Right atrium auricular region (tissue), 2 donors: ENCODE results near the gene PLCL1. TPM values are rescaled to one million over a fixed set of nuclear protein-coding genes. Genes with fewer than 3 reads are reported as not detected.

Source experiments
- DNase-seq: peaks from one replicate; pipeline ENCODE4 v3.0.0-alpha.2; 2019; ENCODE audit warnings: low spot score
- H3K27ac ChIP-seq, 2 donors: fragments of 200-600 bp; sonication (generic); 1 replicate in 1 of 2; 2 replicates in 1 of 2; pipeline ENCODE4 v1.5.1; 2016 to 2019
- H3K27me3 ChIP-seq, 2 donors: fragments of 200-600 bp; sonication (generic); one replicate each; pipeline versions ENCODE4 v1.5.1 to v1.6.0; 2017 to 2019
- H3K36me3 ChIP-seq: fragments of 200-600 bp; sonication (generic); one replicate; pipeline ENCODE4 v1.5.1; 2016
- H3K4me1 ChIP-seq, 2 donors: fragments of 200-600 bp; sonication (generic); one replicate each; pipeline versions ENCODE4 v1.5.1 to v1.6.0; 2017 to 2019
- H3K4me3 ChIP-seq, 2 donors: fragments of 200-600 bp; sonication (generic); 1 replicate in 1 of 2; 2 replicates in 1 of 2; pipeline ENCODE4 v1.5.1; 2017 to 2019; ENCODE audit warnings: mild to moderate bottlenecking in 1 of 2, moderate library complexity in 1 of 2
- H3K9me3 ChIP-seq, 2 donors: fragments of 200-600 bp; sonication (generic); one replicate each; pipeline ENCODE4 v1.5.1; 2019
- CTCF ChIP-seq, 2 donors: fragments of 200-600 bp; sonication (generic); IDR thresholded peaks; one replicate each; pipeline ENCODE4 v1.5.1; 2019; ENCODE audit warnings: antibody characterized with exemption in 2 of 2
- total RNA-seq, 2 donors: library from RNA; depleted of rRNA; stranded (reverse); fragments of >200 nt; gene quantifications; one replicate each; pipeline ENCODE4 v1.1.0, GENCODE V29; 2016

Gene PLCL1
- total RNA-seq, 2 donors from 2014 or later, result 26.8 to 32.0 TPM

- TF ChIP-seq CTCF (IDR thresholded peaks at IDR 0.05), result no peak
- H3K4me1 ChIP-seq, result peaks cover 0 to 42% of the 10 kb centered on the region in 2 donors
- no peak for DNase-seq
- no peaks in the 10 kb centered on the region for H3K9me3 ChIP-seq
- H3K36me3 ChIP-seq, result no peaks in the 10 kb centered on the region
- H3K27me3 ChIP-seq, result no peaks in the 10 kb centered on the region
- peak overlapping the region in 1 of 2 donors; percentile 1 for H3K27ac ChIP-seq
- no peak overlapping the region for H3K4me3 ChIP-seq
Observed at GRCh38 chr2:198116756-198117155, 312.4 kb downstream of the PLCL1 start.

GRCh38 chr2:198117406-198118041, 313.1 kb downstream of the PLCL1 start:
- no peak for TF ChIP-seq CTCF (IDR thresholded peaks at IDR 0.05)
- Histone ChIP-seq H3K4me3 (no peak overlapping the region), H3K27me3 (no peaks in the 10 kb centered on the region), H3K36me3 (no peaks in the 10 kb centered on the region), H3K27ac (peak overlapping the region in 1 of 2 donors; percentile 1), H3K4me1 (peaks cover 0 to 37% of the 10 kb centered on the region in 2 donors), H3K9me3 (no peaks in the 10 kb centered on the region)
- DNase-seq, result no peak

- H3K27ac ChIP-seq, result no peak overlapping the region
- no peaks in the 10 kb centered on the region for H3K4me1 ChIP-seq
- peak; percentile 48 to 77 for TF ChIP-seq CTCF (IDR thresholded peaks at IDR 0.05)
- no peaks in the 10 kb centered on the region for H3K9me3 ChIP-seq
- no peaks in the 10 kb centered on the region for H3K27me3 ChIP-seq
- H3K36me3 ChIP-seq, result no peaks in the 10 kb centered on the region
- DNase-seq, result no peak
- no peak overlapping the region for H3K4me3 ChIP-seq
Observed at GRCh38 chr2:198127627-198128026, 323.2 kb downstream of the PLCL1 start.

GRCh38 chr2:198129609-198130008, 325.2 kb downstream of the PLCL1 start:
- TF ChIP-seq CTCF (IDR thresholded peaks at IDR 0.05), result no peak
- H3K27ac ChIP-seq, result no peak overlapping the region

GRCh38 chr2:198134293-198134955, 330.0 kb downstream of the PLCL1 start:
- TF ChIP-seq CTCF (IDR thresholded peaks at IDR 0.05), result no peak
- H3K4me3 ChIP-seq, result no peak overlapping the region
- no peaks in the 10 kb centered on the region for H3K4me1 ChIP-seq
- no peaks in the 10 kb centered on the region for H3K9me3 ChIP-seq
- H3K36me3 ChIP-seq, result no peaks in the 10 kb centered on the region
- no peaks in the 10 kb centered on the region for H3K27me3 ChIP-seq
- no peak for DNase-seq
- H3K27ac ChIP-seq, result no peak overlapping the region

More at GRCh38 chr2:198129609-198130008, 325.2 kb downstream of the PLCL1 start:
- Histone ChIP-seq H3K36me3 (no peaks in the 10 kb centered on the region), H3K27me3 (no peaks in the 10 kb centered on the region), H3K9me3 (no peaks in the 10 kb centered on the region), H3K4me1 (no peaks in the 10 kb centered on the region), H3K4me3 (no peak overlapping the region)
- no peak for DNase-seq
